HepG2 (cell line): ENCODE results near the gene PLPP7. TPM values are rescaled to one million over a fixed set of nuclear protein-coding genes. Genes with fewer than 3 reads are reported as not detected.

Source experiments
- ATAC-seq: fragments of 200-7000 bp; cut with Tn5 transposase; 3 replicates; pipeline ENCODE4 v1.9.1; 2020; ENCODE audit warnings: mild to moderate bottlenecking, moderate library complexity
- BruUV-seq: library from RNA; stranded (reverse); fragments of 400-500 nt; replicated peaks from 2 replicates; lab custom pipeline; 2021; lab: Mats Ljungman, UMichigan
- CTCF ChIA-PET: fragments of 300-600 bp; formaldehyde crosslinking; extraction: SDS; loops from one replicate; lab custom pipeline; 2021; ENCODE audit warnings: low total read pairs, inconsistent platforms, low intra/inter-chr PET ratio; lab: Yijun Ruan, JAX
- POLR2A ChIA-PET: fragments of 350-600 bp; sonication (Branson Sonifier 250); formaldehyde crosslinking; loops from one replicate; lab custom pipeline; 2020; ENCODE audit warnings: antibody characterized with exemption, inconsistent platforms; lab: Yijun Ruan, JAX
- DNase-seq: peaks from one replicate; pipeline ENCODE4 v3.0.0-alpha.2; 2015; ENCODE audit warnings: low spot score
- FAIRE-seq: peaks from 3 replicates; lab custom pipeline; 2011; peaks lifted over from hg19 to GRCh38; lab: Jason Lieb, UNC
- H2AFZ ChIP-seq: one replicate; pipeline ENCODE4 v1.6.1; 2011; ENCODE audit warnings: low read length, inconsistent platforms
- H3K27ac ChIP-seq: fragments of 300-600 bp; 3 replicates; pipeline ENCODE4 v1.8.0; 2011; ENCODE audit warnings: mixed run types, mild to moderate bottlenecking, mixed read lengths, low read length, inconsistent platforms; ENCODE audit not compliant: insufficient read depth; ENCODE audit errors: extremely low read length
- H3K27me3 ChIP-seq, 2 experiments: fragments of 200-600 bp in 1 of 2; 2 replicates in 1 of 2; 3 replicates in 1 of 2; pipeline versions ENCODE4 v1.6.0 to v1.8.0; 2011; ENCODE audit warnings: low read length in 2 of 2, mild to moderate bottlenecking in 2 of 2, moderate library complexity in 2 of 2, inconsistent platforms in 1 of 2; ENCODE audit not compliant: insufficient read depth in 2 of 2, control insufficient read depth in 1 of 2
- H3K36me3 ChIP-seq, 2 experiments: fragments of 200-600 bp in 1 of 2; replicated peaks in 1 of 2; 2 replicates in 1 of 2; 3 replicates in 1 of 2; pipeline versions ENCODE4 v1.5.1 to v1.8.0; 2011; ENCODE audit warnings: low read length in 2 of 2, inconsistent platforms in 1 of 2; ENCODE audit not compliant: insufficient read depth in 2 of 2, control insufficient read depth in 1 of 2
- H3K4me1 ChIP-seq: 2 replicates; pipeline ENCODE4 v1.5.1; 2012; ENCODE audit warnings: low read length, inconsistent platforms; ENCODE audit not compliant: insufficient read depth
- H3K4me2 ChIP-seq: 2 replicates; pipeline ENCODE4 v1.6.0; 2011; ENCODE audit warnings: low read depth, low read length, inconsistent platforms
- H3K4me3 ChIP-seq, 3 experiments: fragments of 200-600 bp in 1 of 3; sonication (generic), shearing (Covaris generic) in 1 of 3; replicated peaks in 1 of 3; 2 replicates each; pipeline ENCODE4 v1.5.1; 2011 to 2016; ENCODE audit warnings: low read length in 3 of 3, inconsistent platforms in 2 of 3, low read depth in 2 of 3, mild to moderate bottlenecking in 2 of 3, control low read depth in 1 of 3, mixed read lengths in 1 of 3; ENCODE audit not compliant: insufficient read depth in 1 of 3
- H3K79me2 ChIP-seq: one replicate; pipeline ENCODE4 v1.6.1; 2011; ENCODE audit warnings: low read length, inconsistent platforms; ENCODE audit not compliant: insufficient read depth
- H3K9ac ChIP-seq: 2 replicates; pipeline ENCODE4 v1.6.0; 2011; ENCODE audit warnings: mild to moderate bottlenecking, low read depth, low read length, inconsistent platforms; ENCODE audit not compliant: insufficient read depth
- H3K9me3 ChIP-seq: 2 replicates; pipeline ENCODE4 v1.5.1; 2012; ENCODE audit warnings: mild to moderate bottlenecking, low read length
- H4K20me1 ChIP-seq: 2 replicates; pipeline ENCODE4 v1.6.0; 2011; ENCODE audit warnings: inconsistent platforms, mild to moderate bottlenecking, low read length, moderate library complexity; ENCODE audit not compliant: insufficient read depth
- CHCHD3 ChIP-seq: sonication (generic); formaldehyde crosslinking; IDR thresholded peaks from 2 replicates; pipeline ENCODE4 v1.8.0; 2022; ENCODE audit warnings: mild to moderate bottlenecking, missing genetic modification reagents, moderate library complexity
- SMAD9 ChIP-seq: sonication (generic); formaldehyde crosslinking; IDR thresholded peaks from 2 replicates; pipeline ENCODE4 v1.5.1; 2020; ENCODE audit warnings: mild to moderate bottlenecking, missing genetic modification reagents
- THAP11 ChIP-seq: IDR thresholded peaks from 2 replicates; pipeline ENCODE4 v1.6.1; 2016; ENCODE audit warnings: missing biosample characterization, missing genetic modification reagents
- UBTF ChIP-seq: sonication (generic); formaldehyde crosslinking; IDR thresholded peaks from 2 replicates; pipeline ENCODE4 v1.4.0; 2020; ENCODE audit warnings: mild to moderate bottlenecking, missing genetic modification reagents
- ZHX1 ChIP-seq: sonication (generic); formaldehyde crosslinking; IDR thresholded peaks from 2 replicates; pipeline ENCODE4 v1.8.1; 2022; ENCODE audit warnings: low read depth, mild to moderate bottlenecking, missing genetic modification reagents
- ZNF687 ChIP-seq: sonication (generic); formaldehyde crosslinking; IDR thresholded peaks from 2 replicates; pipeline ENCODE4 v1.5.1; 2020; ENCODE audit warnings: mild to moderate bottlenecking, missing genetic modification reagents, moderate library complexity
- WGBS: methylation state at CpG from one replicate; pipeline ENCODE4 v1.1.6; 2017; ENCODE audit warnings: low lambda C conversion rate; 5-methylcytosine and 5-hydroxymethylcytosine counted together
- in situ Hi-C: cut with HindIII; loops from 2 replicates; pipeline ENCODE4 v1.10.0; 2017; ENCODE audit warnings: low pct_unique_long_range_greater_than_20kb; ENCODE audit not compliant: extremely low pct_ligation_motif_present
- intact Hi-C: fragments of 100-400 bp; cut with micrococcal nuclease; formaldehyde crosslinking; loops from one replicate; pipeline ENCODE4 v1.10.0; 2022; ENCODE audit not compliant: unreplicated experiment
- polyA plus RNA-seq, 8 experiments: library from polyadenylated mRNA; depleted of rRNA in 3 of 8; stranded (reverse) in 7 of 8; unstranded in 1 of 8; fragments of >200 nt; fragmentation: Illumina TruSeq in 4 of 8; extraction: Trizol in 4 of 8; gene quantifications; 2 replicates each; pipeline versions ENCODE4 v1.2.1 to v1.2.3, GENCODE V29; 2011 to 2016; ENCODE audit warnings: low read depth in 4 of 8, missing spikeins in 1 of 8, mixed read lengths in 1 of 8; ENCODE audit not compliant: insufficient read depth in 1 of 8
- total RNA-seq, 5 experiments: library from RNA; depleted of rRNA; stranded (reverse); fragments of >200 nt; fragmentation: Illumina TruSeq; extraction: Trizol; gene quantifications; 2 replicates each; pipeline ENCODE4 v1.2.3, GENCODE V29; 2016; ENCODE audit warnings: low read depth in 1 of 5
- TF ChIP-seq, protein P1 (sequence below): sonication (generic); formaldehyde crosslinking; IDR thresholded peaks from 2 replicates; pipeline ENCODE4 v1.4.0; 2020; ENCODE audit warnings: missing genetic modification reagents

Gene PLPP7
- total and polyA plus RNA-seq, 2 of the 13 experiments (the other 11 are each of a cell fraction or from before 2014, with no cell fraction given), result 0.33 to 1.2 TPM

- TF ChIP-seq ZNF687 (CRISPR knock-in tag), result peak; percentile 69
- no peak for TF ChIP-seq SMAD9 (CRISPR knock-in tag)
These were observed 14.0 kb upstream of the PLPP7 start (continued) for GRCh38 chr9:131275332-131276093.

DNA sequence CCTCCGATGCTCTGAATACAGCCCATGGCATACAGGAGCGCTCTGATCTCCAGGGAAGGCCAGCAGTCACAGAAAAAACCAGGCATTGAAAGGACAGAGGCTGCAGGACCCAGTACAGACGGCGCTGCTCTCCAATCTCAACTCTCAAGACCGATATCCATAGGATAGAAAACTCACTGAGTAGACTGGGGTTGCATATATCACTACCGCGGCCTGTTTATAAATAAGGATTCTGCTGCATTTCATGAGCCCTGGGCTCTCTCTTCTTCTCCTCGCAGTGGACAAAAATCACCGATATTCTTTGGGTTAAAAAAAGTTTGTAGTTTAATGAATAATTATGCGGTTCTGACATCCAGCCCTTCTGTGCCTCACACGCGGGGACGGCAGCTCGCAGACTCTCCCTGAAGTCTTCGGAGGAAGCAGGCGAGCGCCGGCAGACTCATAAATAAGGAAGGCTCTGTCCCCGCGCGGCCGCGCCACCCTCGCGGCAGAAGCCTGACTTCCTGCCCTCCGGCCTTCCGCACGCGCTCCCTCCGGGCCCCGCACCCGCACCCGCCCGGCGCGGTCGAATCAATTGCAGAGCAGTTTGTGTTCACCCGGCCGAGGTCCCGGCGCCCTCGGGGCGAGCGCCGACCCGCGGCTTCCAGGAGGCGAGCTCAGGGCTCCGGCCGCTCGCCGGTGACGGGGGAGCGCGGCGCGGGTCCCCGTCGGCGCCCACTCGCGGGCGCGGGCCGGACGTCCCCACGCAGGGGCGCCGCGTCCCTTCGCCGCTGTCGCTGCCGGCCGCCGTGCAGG, 13.2 kb upstream of the PLPP7 start, which contains the start of gene FAM78A:
Gene FAM78A (minus strand): TSS at position 417 of the 795 bp plus-strand sequence. CDS start 331 bp downstream, at position 86.
- Histone ChIP-seq H3K9ac (no peak within 1 kb of the TSS), H3K9me3 (no peaks in the 10 kb centered on the region), H3K4me2 (peak within 1 kb of the TSS; percentile 86), H3K27me3 (peaks cover 21 to 72% of the 10 kb centered on the region in 2 experiments), H3K79me2 (no peaks in the 10 kb centered on the region), H3K27ac (no peak within 1 kb of the TSS), H2AFZ (no peak within 1 kb of the TSS), H4K20me1 (peaks cover 3% of the 10 kb centered on the region; the same call in 1 of the 2 replicates), H3K36me3 (no peaks in the 10 kb centered on the region), H3K4me1 (peaks cover 45% of the 10 kb centered on the region), H3K4me3 (peak within 1 kb of the TSS; percentile 52 to 68 (median 57))
- no TSS peak for BruUV-seq
- in situ Hi-C loops (no loop called here), intact Hi-C loops (loop anchor here (5.0 to 10.0 kb wide), 2 partner anchors 49 to 99 kb away; no protein-coding TSS in a partner anchor)
- ATAC-seq (no peak), DNase-seq (no peak), FAIRE-seq (no peak)
- WGBS, result 44% methylated on average over 17 of the region's 76 CpGs
- ChIA-PET CTCF (no interaction called here), POLR2A (no interaction called here)
- TF ChIP-seq, protein P1, sequence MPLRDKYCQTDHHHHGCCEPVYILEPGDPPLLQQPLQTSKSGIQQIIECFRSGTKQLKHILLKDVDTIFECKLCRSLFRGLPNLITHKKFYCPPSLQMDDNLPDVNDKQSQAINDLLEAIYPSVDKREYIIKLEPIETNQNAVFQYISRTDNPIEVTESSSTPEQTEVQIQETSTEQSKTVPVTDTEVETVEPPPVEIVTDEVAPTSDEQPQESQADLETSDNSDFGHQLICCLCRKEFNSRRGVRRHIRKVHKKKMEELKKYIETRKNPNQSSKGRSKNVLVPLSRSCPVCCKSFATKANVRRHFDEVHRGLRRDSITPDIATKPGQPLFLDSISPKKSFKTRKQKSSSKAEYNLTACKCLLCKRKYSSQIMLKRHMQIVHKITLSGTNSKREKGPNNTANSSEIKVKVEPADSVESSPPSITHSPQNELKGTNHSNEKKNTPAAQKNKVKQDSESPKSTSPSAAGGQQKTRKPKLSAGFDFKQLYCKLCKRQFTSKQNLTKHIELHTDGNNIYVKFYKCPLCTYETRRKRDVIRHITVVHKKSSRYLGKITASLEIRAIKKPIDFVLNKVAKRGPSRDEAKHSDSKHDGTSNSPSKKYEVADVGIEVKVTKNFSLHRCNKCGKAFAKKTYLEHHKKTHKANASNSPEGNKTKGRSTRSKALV (CRISPR knock-in tag), result peak; percentile 76; the same call in 1 of the 2 replicates
- TF ChIP-seq ZHX1 (CRISPR knock-in tag), result no peak
- TF ChIP-seq UBTF (CRISPR knock-in tag), result peak; percentile 39
- no peak for TF ChIP-seq CHCHD3 (CRISPR knock-in tag)
- peak; percentile 35; the same call in 1 of the 2 replicates for TF ChIP-seq THAP11 (CRISPR knock-in tag)
